H9 (cell line): ENCODE results near the gene HSD17B2. TPM values are rescaled to one million over a fixed set of nuclear protein-coding genes. Genes with fewer than 3 reads are reported as not detected.

Experiments used
- DNase-seq: peaks from one replicate; pipeline ENCODE4 v3.0.0-alpha.2; 2017
- H2AFZ ChIP-seq: one replicate; pipeline ENCODE4 v1.6.1; 2013; ENCODE audit warnings: mild to moderate bottlenecking, low read length, control low read depth, moderate library complexity
- H2AK5ac ChIP-seq: 2 replicates; pipeline ENCODE4 v1.6.1; 2013; ENCODE audit warnings: low read length, control low read depth, mixed read lengths; ENCODE audit not compliant: insufficient read length
- H2BK120ac ChIP-seq: one replicate; pipeline ENCODE4 v1.6.1; 2013; ENCODE audit warnings: low read depth, mild to moderate bottlenecking, low read length, control low read depth, inconsistent platforms; ENCODE audit not compliant: poor library complexity, severe bottlenecking
- H2BK12ac ChIP-seq: 2 replicates; pipeline ENCODE4 v1.6.1; 2013; ENCODE audit warnings: low read length, control low read depth, mixed read lengths, low read depth; ENCODE audit not compliant: insufficient read length
- H2BK15ac ChIP-seq: 2 replicates; pipeline ENCODE4 v1.6.1; 2013; ENCODE audit warnings: low read depth, low read length, control low read depth
- H2BK20ac ChIP-seq: one replicate; pipeline ENCODE4 v1.6.1; 2013; ENCODE audit warnings: low read depth, mild to moderate bottlenecking, low read length, control low read depth, inconsistent platforms; ENCODE audit not compliant: poor library complexity, severe bottlenecking
- H2BK5ac ChIP-seq: 2 replicates; pipeline ENCODE4 v1.6.1; 2013; ENCODE audit warnings: low read length, control low read depth, mixed read lengths; ENCODE audit not compliant: insufficient read length
- H3K14ac ChIP-seq: 2 replicates; pipeline ENCODE4 v1.6.1; 2013; ENCODE audit warnings: low read length, control low read depth; ENCODE audit not compliant: insufficient read depth
- H3K18ac ChIP-seq: 2 replicates; pipeline ENCODE4 v1.6.1; 2013; ENCODE audit warnings: low read depth, mild to moderate bottlenecking, mixed read lengths, low read length, control low read depth; ENCODE audit not compliant: insufficient read length
- H3K23ac ChIP-seq: 2 replicates; pipeline ENCODE4 v1.6.1; 2013; ENCODE audit warnings: low read length, control low read depth, mixed read lengths, low read depth; ENCODE audit not compliant: insufficient read length
- H3K23me2 ChIP-seq: 2 replicates; pipeline ENCODE4 v1.6.1; 2013; ENCODE audit warnings: low read depth, mild to moderate bottlenecking, mixed read lengths, low read length, control low read depth; ENCODE audit not compliant: insufficient read length, poor library complexity, severe bottlenecking
- H3K27ac ChIP-seq: 2 replicates; pipeline ENCODE4 v1.5.1; 2013; ENCODE audit warnings: low read length, control low read depth, mixed read lengths, low read depth; ENCODE audit not compliant: insufficient read length
- H3K27me3 ChIP-seq: 2 replicates; pipeline ENCODE4 v1.6.1; 2013; ENCODE audit warnings: low read length, control low read depth, inconsistent platforms; ENCODE audit not compliant: insufficient read depth
- H3K4ac ChIP-seq: 2 replicates; pipeline ENCODE4 v1.6.1; 2013; ENCODE audit warnings: low read depth, mild to moderate bottlenecking, control low read depth, inconsistent platforms, low read length, moderate library complexity
- H3K4me1 ChIP-seq: 2 replicates; pipeline ENCODE4 v1.6.1; 2013; ENCODE audit warnings: low read length, control low read depth, inconsistent platforms; ENCODE audit not compliant: insufficient read depth
- H3K4me2 ChIP-seq: 2 replicates; pipeline ENCODE4 v1.6.1; 2013; ENCODE audit warnings: low read length, control low read depth, mixed read lengths; ENCODE audit not compliant: insufficient read length, insufficient read depth
- H3K56ac ChIP-seq: 2 replicates; pipeline ENCODE4 v1.6.1; 2013; ENCODE audit warnings: low read depth, mild to moderate bottlenecking, mixed read lengths, low read length, control low read depth; ENCODE audit not compliant: insufficient read length
- H3K79me1 ChIP-seq: 2 replicates; pipeline ENCODE4 v1.6.1; 2013; ENCODE audit warnings: low read depth, mild to moderate bottlenecking, moderate library complexity, low read length, control low read depth, inconsistent platforms; ENCODE audit not compliant: insufficient read depth, poor library complexity, severe bottlenecking
- H3K79me2 ChIP-seq: 2 replicates; pipeline ENCODE4 v1.6.1; 2013; ENCODE audit warnings: low read length, control low read depth, inconsistent platforms; ENCODE audit not compliant: insufficient read depth
- H3K9ac ChIP-seq: 2 replicates; pipeline ENCODE4 v1.6.1; 2013; ENCODE audit warnings: low read length, control low read depth, mixed read lengths; ENCODE audit not compliant: insufficient read length; ENCODE audit errors: extremely low read depth
- H3K9me3 ChIP-seq: one replicate; pipeline ENCODE4 v1.6.1; 2013; ENCODE audit warnings: low read depth, low read length, inconsistent platforms; ENCODE audit not compliant: control insufficient read depth
- H3T11ph ChIP-seq: one replicate; pipeline ENCODE4 v1.6.1; 2013; ENCODE audit warnings: mild to moderate bottlenecking, low read length, control low read depth, inconsistent platforms
- H4K20me1 ChIP-seq: one replicate; pipeline ENCODE4 v1.6.1; 2013; ENCODE audit not compliant: control insufficient read depth, insufficient read length, insufficient read depth
- H4K5ac ChIP-seq: 2 replicates; pipeline ENCODE4 v1.6.1; 2013; ENCODE audit warnings: low read depth, mild to moderate bottlenecking, mixed read lengths, low read length, control low read depth; ENCODE audit not compliant: insufficient read length
- H4K8ac ChIP-seq: replicated peaks from 2 replicates; pipeline ENCODE4 v1.6.1; 2013; ENCODE audit warnings: low read length, control low read depth, mixed read lengths, low read depth; ENCODE audit not compliant: insufficient read length
- H4K91ac ChIP-seq: 2 replicates; pipeline ENCODE4 v1.6.1; 2013; ENCODE audit warnings: low read depth, mild to moderate bottlenecking, moderate library complexity, mixed read lengths, low read length, control low read depth; ENCODE audit not compliant: insufficient read length
- H3K27ac Mint-ChIP-seq, 3 experiments: 2 replicates in 2 of 3; 3 replicates in 1 of 3; pipeline ENCODE4 v1.8.0; 2020 to 2021; ENCODE audit warnings: mixed read lengths in 3 of 3, mild to moderate bottlenecking in 1 of 3, moderate library complexity in 1 of 3
- H3K27me3 Mint-ChIP-seq: 2 replicates; pipeline ENCODE4 v1.8.0; 2021; ENCODE audit warnings: low read depth, mild to moderate bottlenecking, moderate library complexity, mixed read lengths
- H3K36me3 Mint-ChIP-seq, 3 experiments: 2 replicates in 2 of 3; 3 replicates in 1 of 3; pipeline ENCODE4 v1.8.0; 2020 to 2021; ENCODE audit warnings: low read depth in 3 of 3, mixed read lengths in 3 of 3; ENCODE audit not compliant: insufficient read depth in 1 of 3
- H3K4me1 Mint-ChIP-seq, 2 experiments: 2 replicates each; pipeline ENCODE4 v1.8.0; 2020; ENCODE audit warnings: mixed read lengths in 2 of 2
- H3K4me3 Mint-ChIP-seq, 2 experiments: 2 replicates in 1 of 2; 3 replicates in 1 of 2; pipeline ENCODE4 v1.8.0; 2020 to 2021; ENCODE audit warnings: mild to moderate bottlenecking in 2 of 2, mixed read lengths in 2 of 2, moderate library complexity in 1 of 2
- H3K9me3 Mint-ChIP-seq, 2 experiments: 2 replicates in 1 of 2; 3 replicates in 1 of 2; pipeline ENCODE4 v1.8.0; 2020; ENCODE audit warnings: mild to moderate bottlenecking in 2 of 2, mixed read lengths in 2 of 2, moderate library complexity in 1 of 2
- CTCF ChIP-seq: fragments of 200-600 bp; sonication (generic); conservative IDR thresholded peaks from 3 replicates; pipeline ENCODE4 v1.8.0; 2021; ENCODE audit warnings: antibody characterized with exemption, mild to moderate bottlenecking
- WGBS: extraction: QIAGEN DNeasy Blood & Tissue Kit; methylation state at CpG from one replicate; pipeline ENCODE4 v1.1.7; 2013; ENCODE audit warnings: missing lambda C conversion rate, low lambda C conversion rate, mixed read lengths; ENCODE audit not compliant: insufficient read length; ENCODE audit errors: extremely low coverage; 5-methylcytosine and 5-hydroxymethylcytosine counted together
- total RNA-seq: library from RNA; stranded (reverse); gene quantifications from 2 replicates; pipeline ENCODE4 v1.2.1, GENCODE V29; 2021

HSD17B2 gene
- total RNA-seq, 1 experiment from 2014 or later: not detected

- Mint-ChIP-seq H3K4me1 (peaks cover 6 to 9% of the 10 kb centered on the region in 2 experiments), H3K36me3 (no peaks in the 10 kb centered on the region), H3K4me3 (no peak overlapping the region), H3K27me3 (peaks cover 5% of the 10 kb centered on the region; the same call in 1 of the 2 replicates), H3K9me3 (no peaks in the 10 kb centered on the region), H3K27ac (no peak overlapping the region)
- Histone ChIP-seq H3K79me2 (no peaks in the 10 kb centered on the region), H3K4me2 (no peak overlapping the region), H2AFZ (no peak overlapping the region), H2AK5ac (no peak overlapping the region), H2BK120ac (no peak overlapping the region), H2BK15ac (no peak overlapping the region), H3K79me1 (no peaks in the 10 kb centered on the region), H2BK20ac (no peak overlapping the region), H3T11ph (no peak overlapping the region), H3K9me3 (no peaks in the 10 kb centered on the region), H3K4ac (no peak overlapping the region), H2BK12ac (no peak overlapping the region), H3K9ac (no peak overlapping the region), H4K20me1 (no peaks in the 10 kb centered on the region), H3K23me2 (no peaks in the 10 kb centered on the region), H4K5ac (no peak overlapping the region), H3K14ac (no peak overlapping the region), H3K56ac (no peak overlapping the region), H4K91ac (no peak overlapping the region), H3K27me3 (no peaks in the 10 kb centered on the region), H2BK5ac (no peak overlapping the region), H3K23ac (no peak overlapping the region), H3K4me1 (peaks cover 4% of the 10 kb centered on the region; the same call in 1 of the 2 replicates), H3K18ac (no peak overlapping the region), H3K27ac (no peak overlapping the region), H4K8ac (no peak overlapping the region)
- no peak for DNase-seq
- no CpG with 5 or more reads among the region's 6 CpGs for WGBS
- TF ChIP-seq CTCF: no peak
These were observed 8.9 kb downstream of the HSD17B2 start for GRCh38 chr16:82043680-82044584.
